MCF 10A (cell line): ENCODE results near the gene CRYBB1. TPM values are rescaled to one million over a fixed set of nuclear protein-coding genes. Genes with fewer than 3 reads are reported as not detected.

ENCODE experiments used
- BruUV-seq: library from RNA; stranded (reverse); fragments of 400-500 nt; replicated peaks from 2 replicates; lab custom pipeline; 2021; lab: Mats Ljungman, UMichigan
- CTCF ChIA-PET: fragments of 300-600 bp; sonication (Branson Sonifier 250); formaldehyde crosslinking; extraction: SDS; loops from one replicate; lab custom pipeline; 2021; ENCODE audit warnings: antibody characterized with exemption, inconsistent platforms; lab: Yijun Ruan, JAX
- POLR2A ChIA-PET: fragments of 300-600, 350-650 bp; sonication (Branson Sonifier 250); formaldehyde crosslinking; extraction: SDS; loops from one replicate; lab custom pipeline; 2020; ENCODE audit warnings: antibody characterized with exemption, inconsistent platforms; lab: Yijun Ruan, JAX
- DNase-seq: peaks from one replicate; pipeline ENCODE4 v3.0.0-alpha.2; 2018; ENCODE audit not compliant: unreplicated experiment
- H3K27ac Mint-ChIP-seq: one replicate; pipeline ENCODE4 v1.8.0; 2022; ENCODE audit warnings: mild to moderate bottlenecking, low read depth, mixed read lengths; ENCODE audit not compliant: unreplicated experiment
- H3K27me3 Mint-ChIP-seq: one replicate; pipeline ENCODE4 v1.8.0; 2022; ENCODE audit warnings: mixed read lengths; ENCODE audit not compliant: insufficient read depth, unreplicated experiment
- H3K36me3 Mint-ChIP-seq: one replicate; pipeline ENCODE4 v1.8.0; 2022; ENCODE audit warnings: mild to moderate bottlenecking, moderate library complexity, mixed read lengths; ENCODE audit not compliant: insufficient read depth, unreplicated experiment
- H3K4me1 Mint-ChIP-seq: one replicate; pipeline ENCODE4 v1.8.0; 2022; ENCODE audit warnings: mixed read lengths; ENCODE audit not compliant: insufficient read depth, unreplicated experiment
- H3K4me3 Mint-ChIP-seq: one replicate; pipeline ENCODE4 v1.8.0; 2022; ENCODE audit warnings: mild to moderate bottlenecking, moderate library complexity, mixed read lengths; ENCODE audit not compliant: unreplicated experiment
- H3K9me3 Mint-ChIP-seq: one replicate; pipeline ENCODE4 v1.8.0; 2022; ENCODE audit warnings: mixed read lengths; ENCODE audit not compliant: unreplicated experiment
- intact Hi-C: fragments of 100-400 bp; cut with micrococcal nuclease; formaldehyde crosslinking; loops from 2 replicates; pipeline ENCODE4 v1.14.1; 2022
- total RNA-seq: library from RNA; stranded (reverse); gene quantifications from 2 replicates; pipeline ENCODE4 v1.2.3, GENCODE V29; 2022
- TF ChIP-seq, protein P1 (sequence below): fragments of 200-600 bp; IDR thresholded peaks from one replicate; pipeline ENCODE4 v1.8.0; 2022; ENCODE audit warnings: antibody characterized with exemption, mild to moderate bottlenecking; ENCODE audit not compliant: unreplicated experiment

Gene CRYBB1
- total RNA-seq, 1 experiment from 2014 or later, result not detected

DNA sequence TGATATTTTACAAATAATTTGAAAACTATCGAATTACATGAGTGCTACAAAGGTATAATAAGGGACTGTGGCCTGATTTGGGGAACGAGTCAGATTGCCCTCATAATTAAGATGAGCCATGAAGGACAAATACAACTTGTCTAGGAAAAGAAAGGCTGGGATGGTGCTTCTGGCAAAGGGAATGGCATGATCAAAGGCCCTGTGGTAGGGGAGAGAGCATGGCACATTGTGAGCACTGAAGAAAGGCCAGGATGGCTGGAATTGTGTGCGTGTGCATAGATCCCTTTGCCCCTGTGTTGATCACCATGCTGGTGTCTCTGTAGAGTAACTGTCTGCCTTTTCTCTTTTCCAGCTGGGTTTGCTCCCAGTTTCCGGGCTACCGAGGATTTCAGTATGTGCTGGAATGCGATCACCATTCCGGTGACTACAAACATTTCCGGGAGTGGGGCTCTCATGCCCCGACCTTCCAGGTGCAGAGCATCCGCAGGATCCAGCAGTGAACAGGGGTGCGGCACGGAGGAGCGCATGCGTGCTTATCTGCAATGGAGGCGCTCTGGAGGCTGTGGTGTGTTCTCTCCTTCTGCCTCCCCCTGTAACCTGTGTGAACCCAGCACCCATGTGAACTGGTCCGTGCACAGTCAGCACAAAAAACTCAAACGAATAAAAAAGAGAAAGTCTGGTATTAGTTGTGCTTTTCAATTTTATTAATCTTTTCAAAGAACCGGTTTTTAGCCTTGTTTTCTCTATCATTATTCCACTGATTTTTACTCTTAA is 12.3 kb upstream of the CRYBB1 start:
- no peak for DNase-seq
- Mint-ChIP-seq H3K4me3 (no peak overlapping the region), H3K27ac (no peak overlapping the region), H3K4me1 (peaks cover 7% of the 10 kb centered on the region), H3K27me3 (peaks cover 22% of the 10 kb centered on the region), H3K9me3 (no peaks in the 10 kb centered on the region), H3K36me3 (no peaks in the 10 kb centered on the region)
- CTCF ChIA-PET, result interaction anchor here (0.7 to 1.2 kb wide), 2 partner anchors 59 to 1660 kb away, joined by 3 to 4 read pairs; no protein-coding TSS in a partner anchor
- POLR2A ChIA-PET, result no interaction called here
- TF ChIP-seq, protein P1, sequence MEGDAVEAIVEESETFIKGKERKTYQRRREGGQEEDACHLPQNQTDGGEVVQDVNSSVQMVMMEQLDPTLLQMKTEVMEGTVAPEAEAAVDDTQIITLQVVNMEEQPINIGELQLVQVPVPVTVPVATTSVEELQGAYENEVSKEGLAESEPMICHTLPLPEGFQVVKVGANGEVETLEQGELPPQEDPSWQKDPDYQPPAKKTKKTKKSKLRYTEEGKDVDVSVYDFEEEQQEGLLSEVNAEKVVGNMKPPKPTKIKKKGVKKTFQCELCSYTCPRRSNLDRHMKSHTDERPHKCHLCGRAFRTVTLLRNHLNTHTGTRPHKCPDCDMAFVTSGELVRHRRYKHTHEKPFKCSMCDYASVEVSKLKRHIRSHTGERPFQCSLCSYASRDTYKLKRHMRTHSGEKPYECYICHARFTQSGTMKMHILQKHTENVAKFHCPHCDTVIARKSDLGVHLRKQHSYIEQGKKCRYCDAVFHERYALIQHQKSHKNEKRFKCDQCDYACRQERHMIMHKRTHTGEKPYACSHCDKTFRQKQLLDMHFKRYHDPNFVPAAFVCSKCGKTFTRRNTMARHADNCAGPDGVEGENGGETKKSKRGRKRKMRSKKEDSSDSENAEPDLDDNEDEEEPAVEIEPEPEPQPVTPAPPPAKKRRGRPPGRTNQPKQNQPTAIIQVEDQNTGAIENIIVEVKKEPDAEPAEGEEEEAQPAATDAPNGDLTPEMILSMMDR, result no peak
- no TSS peak for BruUV-seq
- intact Hi-C loops, result no loop called here

DNA sequence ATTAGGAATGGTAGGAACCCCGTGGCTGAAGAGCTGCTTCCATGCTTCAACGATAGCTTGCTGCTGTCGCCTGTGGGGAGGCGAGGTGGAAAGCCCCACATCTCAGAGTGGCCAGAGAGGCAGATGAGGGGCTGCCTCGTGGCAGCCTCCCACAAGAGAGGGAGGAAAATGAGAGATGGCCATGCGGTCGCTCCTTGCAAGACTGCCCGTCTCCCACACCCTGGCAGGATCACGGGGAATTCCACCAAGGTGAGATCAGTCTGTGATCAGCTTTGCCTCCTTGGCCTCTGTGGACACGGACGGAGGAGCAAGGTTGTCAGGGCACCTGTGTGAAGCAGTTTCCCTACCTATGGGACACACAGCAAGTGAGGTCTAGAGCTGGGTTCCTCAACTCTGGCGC is 7.0 kb upstream of the CRYBB1 start:
- H3K9me3 Mint-ChIP-seq, result no peaks in the 10 kb centered on the region
- CTCF ChIA-PET, result interaction anchor here (0.5 to 0.6 kb wide), 2 partner anchors 52 to 223 kb away, joined by 3 read pairs; no protein-coding TSS in a partner anchor
- H3K27me3 Mint-ChIP-seq, result no peaks in the 10 kb centered on the region

DNA sequence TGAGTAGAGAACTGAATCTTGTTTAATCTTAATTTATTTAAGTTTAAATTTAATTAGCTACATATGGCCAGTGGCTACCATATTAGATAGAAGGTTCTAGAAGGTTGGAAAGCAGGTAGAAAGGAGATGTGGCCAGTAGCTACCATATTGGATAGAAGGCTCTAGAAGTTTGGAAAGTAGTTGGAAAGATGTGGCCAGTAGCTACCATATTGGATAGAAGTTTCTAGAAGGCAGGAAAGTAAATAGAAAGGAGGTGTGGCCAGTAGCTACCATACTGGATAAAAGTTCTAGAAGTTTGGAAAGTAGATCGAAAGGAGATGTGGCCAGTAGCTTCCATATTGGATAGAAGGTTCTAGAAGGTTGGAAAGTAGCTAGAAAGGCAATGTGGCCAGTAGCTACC is 6.2 kb upstream of the CRYBB1 start:
- BruUV-seq, result no TSS peak
- no peaks in the 10 kb centered on the region for H3K9me3 Mint-ChIP-seq
- no peak overlapping the region for H3K4me3 Mint-ChIP-seq
- DNase-seq, result no peak
- intact Hi-C loops, result no loop called here
- POLR2A ChIA-PET, result no interaction called here
- H3K4me1 Mint-ChIP-seq, result peaks cover 7% of the 10 kb centered on the region
- H3K27ac Mint-ChIP-seq, result no peak overlapping the region
- TF ChIP-seq, protein P1, result no peak
- CTCF ChIA-PET, result interaction anchor here (0.5 to 0.6 kb wide), 2 partner anchors 51 to 222 kb away, joined by 3 read pairs; no protein-coding TSS in a partner anchor
- no peaks in the 10 kb centered on the region for H3K27me3 Mint-ChIP-seq
- H3K36me3 Mint-ChIP-seq, result no peaks in the 10 kb centered on the region

More for the DNA sequence above, 7.0 kb upstream of the CRYBB1 start:
- POLR2A ChIA-PET, result no interaction called here
- Mint-ChIP-seq H3K27ac (no peak overlapping the region), H3K4me1 (peaks cover 7% of the 10 kb centered on the region), H3K4me3 (no peak overlapping the region), H3K36me3 (no peaks in the 10 kb centered on the region)
- TF ChIP-seq, protein P1, result no peak
- no peak for DNase-seq
- intact Hi-C loops, result no loop called here
- BruUV-seq, result no TSS peak

DNA sequence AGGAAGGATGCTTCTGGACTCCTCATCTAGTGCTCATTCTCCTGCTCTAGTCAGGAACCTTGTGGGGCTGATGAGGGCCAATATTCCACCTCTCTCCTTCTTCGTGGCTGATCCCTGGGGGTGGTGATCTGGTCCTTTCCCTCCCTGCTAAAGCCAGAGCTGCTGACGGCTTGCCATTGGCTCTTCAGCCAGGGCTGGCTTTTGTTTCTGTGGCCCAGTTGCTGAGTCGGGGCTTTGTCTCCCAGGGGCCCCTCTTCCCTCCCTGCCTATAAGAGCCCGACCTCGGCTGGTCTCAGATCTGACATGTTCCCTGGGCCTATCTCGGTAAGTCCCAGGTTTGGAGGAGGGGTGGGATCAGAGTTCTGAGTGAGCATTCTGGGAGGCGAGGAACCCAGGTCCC is 3.8 kb upstream of the CRYBB1 start, which contains the start of gene CRYBA4:
CRYBA4 (plus strand) TSS at position 301 of the 400 bp plus-strand sequence. CDS start 634 bp downstream, outside the sequence.
- H3K36me3 Mint-ChIP-seq, result no peaks in the 10 kb centered on the region
- TF ChIP-seq, protein P1, result no peak
- H3K27ac Mint-ChIP-seq, result no peak within 1 kb of the TSS
- no peaks in the 10 kb centered on the region for H3K4me1 Mint-ChIP-seq
- no TSS peak for BruUV-seq
- POLR2A ChIA-PET, result no interaction called here
- intact Hi-C loops, result no loop called here
- no peak for DNase-seq
- H3K9me3 Mint-ChIP-seq, result no peaks in the 10 kb centered on the region
- H3K4me3 Mint-ChIP-seq, result no peak within 1 kb of the TSS
- peaks cover 11% of the 10 kb centered on the region for H3K27me3 Mint-ChIP-seq
- CTCF ChIA-PET, result no interaction called here
